DND-41 (cell line): Measurements from ENCODE around the gene TMX3.

Experiments used
- ATAC-seq: fragments of 200-7000 bp; cut with Tn5 transposase; 3 replicates; pipeline ENCODE4 v1.9.1; 2021; ENCODE audit warnings: low read depth; ENCODE audit not compliant: insufficient read depth
- DNase-seq: peaks from one replicate; pipeline ENCODE4 v3.0.0-alpha.2; 2020
- H2AFZ ChIP-seq: 2 replicates; pipeline ENCODE4 v1.6.0; 2012; ENCODE audit warnings: low read depth, low read length
- H3K27ac ChIP-seq: 2 replicates; pipeline ENCODE4 v1.5.1; 2012; ENCODE audit warnings: low read length, inconsistent platforms
- H3K27me3 ChIP-seq: fragments of 200-600 bp; sonication (generic); 2 replicates; pipeline ENCODE4 v1.6.0; 2012; ENCODE audit warnings: low read length, mild to moderate bottlenecking, inconsistent platforms; ENCODE audit not compliant: insufficient read depth, poor library complexity
- H3K36me3 ChIP-seq: 2 replicates; pipeline ENCODE4 v1.5.1; 2012; ENCODE audit warnings: low read length, inconsistent platforms; ENCODE audit not compliant: insufficient read depth
- H3K4me1 ChIP-seq: 2 replicates; pipeline ENCODE4 v1.5.1; 2012; ENCODE audit warnings: mild to moderate bottlenecking, low read length; ENCODE audit not compliant: insufficient read depth
- H3K4me2 ChIP-seq: 2 replicates; pipeline ENCODE4 v1.6.0; 2012; ENCODE audit warnings: mild to moderate bottlenecking, moderate library complexity, low read length, inconsistent platforms; ENCODE audit not compliant: insufficient read depth
- H3K4me3 ChIP-seq, 2 experiments: fragments of 200-600 bp in 1 of 2; shearing (Covaris generic) in 1 of 2; 2 replicates each; pipeline ENCODE4 v1.5.1; 2012 to 2016; ENCODE audit warnings: inconsistent platforms in 2 of 2, low read length in 2 of 2, mild to moderate bottlenecking in 2 of 2, low read depth in 1 of 2, moderate library complexity in 1 of 2
- H3K79me2 ChIP-seq: 2 replicates; pipeline ENCODE4 v1.6.0; 2012; ENCODE audit warnings: low read length, inconsistent platforms; ENCODE audit not compliant: insufficient read depth
- H3K9ac ChIP-seq: 2 replicates; pipeline ENCODE4 v1.6.0; 2012; ENCODE audit warnings: low read depth, mild to moderate bottlenecking, inconsistent platforms, low read length, moderate library complexity
- H3K9me3 ChIP-seq: 2 replicates; pipeline ENCODE4 v1.5.1; 2012; ENCODE audit warnings: low read length, moderate library complexity, mild to moderate bottlenecking, inconsistent platforms; ENCODE audit not compliant: insufficient read depth, severe bottlenecking
- H4K20me1 ChIP-seq: 2 replicates; pipeline ENCODE4 v1.6.0; 2012; ENCODE audit warnings: low read length; ENCODE audit not compliant: insufficient read depth
- CTCF ChIP-seq: IDR thresholded peaks from 2 replicates; pipeline ENCODE4 v1.5.1; 2012; ENCODE audit warnings: borderline replicate concordance, low read length, moderate library complexity, mild to moderate bottlenecking; ENCODE audit not compliant: poor library complexity, severe bottlenecking; ENCODE audit errors: extremely low read depth
- EZH2 ChIP-seq: IDR thresholded peaks from 3 replicates; pipeline ENCODE4 v1.6.1; 2012; ENCODE audit warnings: borderline replicate concordance, low read depth, mild to moderate bottlenecking, moderate library complexity, low read length, inconsistent platforms; ENCODE audit not compliant: severe bottlenecking

TMX3 gene

GRCh38 chr18:68727506-68727905 lies 12.6 kb upstream of the TMX3 start:
- no peak for ATAC-seq

GRCh38 chr18:68725346-68725745 lies 10.4 kb upstream of the TMX3 start:
- Histone ChIP-seq H3K4me3 (no peak overlapping the region), H3K9ac (no peak overlapping the region), H3K4me1 (peaks cover 24% of the 10 kb centered on the region), H2AFZ (no peak overlapping the region), H3K36me3 (no peaks in the 10 kb centered on the region), H3K4me2 (no peak overlapping the region), H3K79me2 (no peaks in the 10 kb centered on the region), H3K27me3 (no peaks in the 10 kb centered on the region), H3K27ac (no peak overlapping the region), H4K20me1 (no peaks in the 10 kb centered on the region), H3K9me3 (no peaks in the 10 kb centered on the region)
- DNase-seq (no peak), ATAC-seq (no peak)
- TF ChIP-seq EZH2 (no peak), CTCF (no peak)

More at GRCh38 chr18:68727506-68727905, 12.6 kb upstream of the TMX3 start:
- no peaks in the 10 kb centered on the region for H3K9me3 ChIP-seq
- H3K9ac ChIP-seq: no peak overlapping the region
- H3K36me3 ChIP-seq: no peaks in the 10 kb centered on the region
- H4K20me1 ChIP-seq: no peaks in the 10 kb centered on the region
- H3K27me3 ChIP-seq: no peaks in the 10 kb centered on the region
- no peaks in the 10 kb centered on the region for H3K79me2 ChIP-seq
- no peak for TF ChIP-seq CTCF
- TF ChIP-seq EZH2: no peak
- H3K4me1 ChIP-seq: peaks cover 5% of the 10 kb centered on the region
- no peak overlapping the region for H2AFZ ChIP-seq
- no peak overlapping the region for H3K27ac ChIP-seq
- H3K4me3 ChIP-seq: no peak overlapping the region
- DNase-seq: no peak
- H3K4me2 ChIP-seq: no peak overlapping the region

GRCh38 chr18:68724021-68724420 lies 9.1 kb upstream of the TMX3 start:
- no peaks in the 10 kb centered on the region for H4K20me1 ChIP-seq
- peaks cover 6% of the 10 kb centered on the region for H3K36me3 ChIP-seq
- H3K27ac ChIP-seq: no peak overlapping the region
- DNase-seq (no peak), ATAC-seq (no peak)
- no peak overlapping the region for H3K4me3 ChIP-seq
- no peak overlapping the region for H2AFZ ChIP-seq
- H3K4me2 ChIP-seq: no peak overlapping the region
- H3K4me1 ChIP-seq: peaks cover 24% of the 10 kb centered on the region
- no peaks in the 10 kb centered on the region for H3K79me2 ChIP-seq
- no peaks in the 10 kb centered on the region for H3K9me3 ChIP-seq
- no peaks in the 10 kb centered on the region for H3K27me3 ChIP-seq
- no peak for TF ChIP-seq EZH2
- TF ChIP-seq CTCF: no peak
- no peak overlapping the region for H3K9ac ChIP-seq

- H3K27me3 ChIP-seq: no peaks in the 10 kb centered on the region
- peaks cover 24% of the 10 kb centered on the region for H3K4me1 ChIP-seq
- no peak for ATAC-seq
- H3K4me2 ChIP-seq: no peak overlapping the region
- H3K9me3 ChIP-seq: no peaks in the 10 kb centered on the region
- no peak overlapping the region for H3K4me3 ChIP-seq
- no peaks in the 10 kb centered on the region for H4K20me1 ChIP-seq
- no peak overlapping the region for H2AFZ ChIP-seq
- TF ChIP-seq EZH2 (no peak), CTCF (no peak)
- peaks cover 6% of the 10 kb centered on the region for H3K36me3 ChIP-seq
- DNase-seq: peak; percentile 19
- H3K79me2 ChIP-seq: no peaks in the 10 kb centered on the region
- H3K27ac ChIP-seq: no peak overlapping the region
- H3K9ac ChIP-seq: no peak overlapping the region
Measured at GRCh38 chr18:68723539-68723938, 8.6 kb upstream of the TMX3 start.
